ENCODE results near the gene SBNO1.

DNA sequence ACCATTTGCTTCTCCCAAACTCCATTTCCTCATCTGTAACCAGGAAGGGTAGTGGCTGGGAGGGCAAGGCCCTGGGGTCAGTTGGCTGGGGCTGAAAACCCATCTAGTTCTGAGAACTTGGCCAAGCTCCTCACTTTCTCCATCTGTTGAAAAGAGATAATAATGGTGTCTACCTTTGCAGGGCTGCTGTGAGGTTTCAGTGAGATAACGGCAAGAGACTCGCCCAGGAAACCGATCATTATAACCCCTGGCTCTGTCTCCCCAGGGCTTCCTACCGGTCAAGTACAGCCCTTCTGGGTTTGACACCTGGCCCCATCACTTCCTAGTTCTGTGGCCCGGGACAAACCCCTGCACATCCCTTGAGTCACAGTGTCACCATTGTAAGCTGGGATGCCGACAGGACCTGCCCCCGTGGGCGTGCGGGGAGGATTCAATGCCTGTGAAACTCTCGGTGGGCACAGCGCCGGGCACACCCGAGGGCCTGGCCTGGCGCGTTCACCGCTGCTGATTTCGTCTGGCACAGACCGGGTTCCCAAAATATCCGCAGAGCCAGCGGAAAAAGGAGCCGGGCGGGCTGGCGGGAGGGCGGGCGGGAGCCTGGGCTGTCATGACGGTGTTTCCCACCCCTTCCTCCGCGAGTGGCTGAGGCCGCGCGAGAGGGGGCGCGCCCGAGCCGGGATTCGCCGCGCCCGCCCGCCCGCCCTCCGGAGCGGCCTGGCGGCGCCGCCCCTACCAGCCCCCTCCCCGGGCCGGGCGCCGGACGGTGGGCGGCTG is 23.7 kb upstream of the SBNO1 start:
- TF ChIP-seq, protein P1, sequence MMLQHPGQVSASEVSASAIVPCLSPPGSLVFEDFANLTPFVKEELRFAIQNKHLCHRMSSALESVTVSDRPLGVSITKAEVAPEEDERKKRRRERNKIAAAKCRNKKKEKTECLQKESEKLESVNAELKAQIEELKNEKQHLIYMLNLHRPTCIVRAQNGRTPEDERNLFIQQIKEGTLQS (IDR thresholded peaks at IDR 0.05), result no peak
- TF ChIP-seq SP1 (IDR thresholded peaks at IDR 0.05; ENCODE audit: low read depth) (no peak), EZH2phosphoT487 (IDR thresholded peaks at IDR 0.05; ENCODE audit: borderline replicate concordance) (no peak), POLR2A (IDR thresholded peaks at IDR 0.05; ENCODE audit: borderline replicate concordance, extremely low read depth, insufficient read depth, insufficient read length) (no peak), YY1 (IDR thresholded peaks at IDR 0.05; ENCODE audit: extremely low read depth, insufficient replicate concordance, low read depth, low read length) (no peak), POLR2AphosphoS5 (IDR thresholded peaks at IDR 0.05; ENCODE audit: low read depth, low read length) (no peak)
- TF ChIP-seq, protein P2, sequence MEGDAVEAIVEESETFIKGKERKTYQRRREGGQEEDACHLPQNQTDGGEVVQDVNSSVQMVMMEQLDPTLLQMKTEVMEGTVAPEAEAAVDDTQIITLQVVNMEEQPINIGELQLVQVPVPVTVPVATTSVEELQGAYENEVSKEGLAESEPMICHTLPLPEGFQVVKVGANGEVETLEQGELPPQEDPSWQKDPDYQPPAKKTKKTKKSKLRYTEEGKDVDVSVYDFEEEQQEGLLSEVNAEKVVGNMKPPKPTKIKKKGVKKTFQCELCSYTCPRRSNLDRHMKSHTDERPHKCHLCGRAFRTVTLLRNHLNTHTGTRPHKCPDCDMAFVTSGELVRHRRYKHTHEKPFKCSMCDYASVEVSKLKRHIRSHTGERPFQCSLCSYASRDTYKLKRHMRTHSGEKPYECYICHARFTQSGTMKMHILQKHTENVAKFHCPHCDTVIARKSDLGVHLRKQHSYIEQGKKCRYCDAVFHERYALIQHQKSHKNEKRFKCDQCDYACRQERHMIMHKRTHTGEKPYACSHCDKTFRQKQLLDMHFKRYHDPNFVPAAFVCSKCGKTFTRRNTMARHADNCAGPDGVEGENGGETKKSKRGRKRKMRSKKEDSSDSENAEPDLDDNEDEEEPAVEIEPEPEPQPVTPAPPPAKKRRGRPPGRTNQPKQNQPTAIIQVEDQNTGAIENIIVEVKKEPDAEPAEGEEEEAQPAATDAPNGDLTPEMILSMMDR (IDR thresholded peaks at IDR 0.05 in 2 of 3, conservative IDR thresholded peaks at IDR 0.05 in 1 of 3; ENCODE audit: borderline replicate concordance in 1 of 3, insufficient read depth in 1 of 3, low read depth in 2 of 3, low read length in 2 of 3), result no peak
- TF ChIP-seq, protein P3, sequence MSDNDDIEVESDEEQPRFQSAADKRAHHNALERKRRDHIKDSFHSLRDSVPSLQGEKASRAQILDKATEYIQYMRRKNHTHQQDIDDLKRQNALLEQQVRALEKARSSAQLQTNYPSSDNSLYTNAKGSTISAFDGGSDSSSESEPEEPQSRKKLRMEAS (IDR thresholded peaks at IDR 0.05), result no peak

Data from HCT116 (cell line).